Prostate gland (tissue), 2 donors: ENCODE results near the gene NLRP9. TPM values are rescaled to one million over a fixed set of nuclear protein-coding genes. Genes with fewer than 3 reads are reported as not detected.
"Not testable (repeated sequence)": the region's sequence is repeated elsewhere in the genome, so short reads cannot be mapped to it uniquely, and the experiment has no call there.

Experiments used
- DNase-seq: peaks from one replicate; pipeline ENCODE4 v3.0.0-alpha.2; 2019; ENCODE audit warnings: low spot score
- H3K27ac ChIP-seq, 2 donors: fragments of 200-600 bp; sonication (generic); 2 replicates each; pipeline ENCODE4 v1.5.1; 2017 to 2019
- H3K27me3 ChIP-seq: fragments of 200-600 bp; sonication (generic); replicated peaks from 2 replicates; pipeline ENCODE4 v1.5.1; 2019; ENCODE audit not compliant: insufficient read depth
- H3K36me3 ChIP-seq, 2 donors: fragments of 200-600 bp; sonication (generic); 1 replicate in 1 of 2; 2 replicates in 1 of 2; pipeline versions ENCODE4 v1.5.1 to v1.8.1; 2017 to 2019
- H3K4me1 ChIP-seq: fragments of 200-600 bp; sonication (generic); replicated peaks from 2 replicates; pipeline ENCODE4 v1.5.1; 2019
- H3K4me3 ChIP-seq, 2 donors: fragments of 200-600 bp; sonication (generic); 2 replicates each; pipeline ENCODE4 v1.5.1; 2017 to 2019
- H3K9me3 ChIP-seq: fragments of 200-600 bp; sonication (generic); 2 replicates; pipeline ENCODE4 v1.5.1; 2017
- CTCF ChIP-seq, 4 experiments: fragments of 200-600 bp in 2 of 4; fragments of 450-650 bp in 2 of 4; sonication (generic) in 2 of 4; IDR thresholded peaks; 1 replicate in 3 of 4; 2 replicates in 1 of 4; pipeline ENCODE4 v1.5.1; 2016 to 2019; ENCODE audit warnings: antibody characterized with exemption in 4 of 4, mild to moderate bottlenecking in 2 of 4, moderate library complexity in 2 of 4
- POLR2A ChIP-seq: fragments of 450-650 bp; IDR thresholded peaks from one replicate; pipeline ENCODE4 v1.6.1; 2016; ENCODE audit warnings: antibody characterized with exemption, mild to moderate bottlenecking
- POLR2AphosphoS5 ChIP-seq: sonication (generic); formaldehyde crosslinking; IDR thresholded peaks from one replicate; pipeline ENCODE4 v1.6.1; 2017; ENCODE audit warnings: antibody characterized with exemption
- WGBS: methylation state at CpG from one replicate; pipeline ENCODE4 v1.1.5; 2018; 5-methylcytosine and 5-hydroxymethylcytosine counted together
- intact Hi-C: fragments of 100-400 bp; cut with DNase I; formaldehyde crosslinking; loops from one replicate; pipeline ENCODE4 v1.14.2; 2022
- total RNA-seq, 2 donors: library from RNA; depleted of rRNA; stranded (reverse); fragments of >200 nt; gene quantifications; one replicate each; pipeline ENCODE4 v1.1.0, GENCODE V29; 2016

The NLRP9 gene
- total RNA-seq, 2 donors from 2014 or later, result 4.0 TPM; not detected in 1

GRCh38 chr19:55720801-55721200, 17.4 kb downstream of the NLRP9 start:
- no peak for TF ChIP-seq POLR2A
- TF ChIP-seq CTCF (IDR thresholded peaks at IDR 0.05), result no peak
- no peak for TF ChIP-seq POLR2AphosphoS5

GRCh38 chr19:55720214-55720746, 17.9 kb downstream of the NLRP9 start:
- no peaks in the 10 kb centered on the region for H3K27me3 ChIP-seq
- H3K9me3 ChIP-seq, result no peaks in the 10 kb centered on the region
- H3K36me3 ChIP-seq, result no peaks in the 10 kb centered on the region
- no peak for DNase-seq
- TF ChIP-seq POLR2A, result no peak
- no peak for TF ChIP-seq POLR2AphosphoS5
- TF ChIP-seq CTCF (IDR thresholded peaks at IDR 0.05), result no peak
- H3K27ac ChIP-seq, result no peak overlapping the region
- no peaks in the 10 kb centered on the region for H3K4me1 ChIP-seq
- no peak overlapping the region for H3K4me3 ChIP-seq
- intact Hi-C loops, result no loop called here
- 68% methylated on average over 5 of the region's 5 CpGs for WGBS

More at GRCh38 chr19:55720801-55721200, 17.4 kb downstream of the NLRP9 start:
- no peak for DNase-seq
- no peaks in the 10 kb centered on the region for H3K27me3 ChIP-seq
- H3K4me3 ChIP-seq, result no peak overlapping the region
- H3K9me3 ChIP-seq, result no peaks in the 10 kb centered on the region
- intact Hi-C loops, result no loop called here
- no peaks in the 10 kb centered on the region for H3K4me1 ChIP-seq
- WGBS, result 89% methylated on average over 3 of the region's 3 CpGs
- H3K36me3 ChIP-seq, result no peaks in the 10 kb centered on the region
- no peak overlapping the region for H3K27ac ChIP-seq

- H3K27ac ChIP-seq, H3K4me3 ChIP-seq, H3K9me3 ChIP-seq, H3K4me1 ChIP-seq, H3K27me3 ChIP-seq, intact Hi-C loops, DNase-seq, H3K36me3 ChIP-seq: not testable (repeated sequence)
- WGBS, result 17% methylated on average over 13 of the region's 13 CpGs
Observed at GRCh38 chr19:55717879-55718711, 20.1 kb downstream of the NLRP9 start.

DNA sequence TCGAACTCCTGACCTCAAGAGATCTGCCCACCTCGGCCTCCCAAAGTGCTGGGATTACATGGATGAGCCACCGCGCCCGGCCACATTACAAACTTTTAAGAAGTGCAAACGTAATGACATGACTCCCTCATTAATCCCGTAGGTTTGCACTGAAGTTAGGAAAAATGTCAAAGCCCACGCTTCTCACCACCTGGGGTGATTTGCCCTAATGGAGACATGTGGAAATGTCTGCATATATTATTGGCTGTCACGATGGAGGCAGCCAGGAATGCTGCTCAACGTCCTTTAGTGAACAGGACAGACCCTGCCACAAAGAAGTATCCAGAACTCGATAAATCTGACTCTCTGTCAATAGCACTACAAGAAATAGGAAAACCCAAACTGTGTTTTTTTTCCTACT, 21.0 kb downstream of the NLRP9 start:
- Histone ChIP-seq H3K36me3 (no peaks in the 10 kb centered on the region), H3K9me3 (no peaks in the 10 kb centered on the region), H3K4me1 (no peaks in the 10 kb centered on the region), H3K27me3 (no peaks in the 10 kb centered on the region), H3K4me3 (no peak overlapping the region), H3K27ac (no peak overlapping the region)
- intact Hi-C loops, result no loop called here
- 65% methylated on average over 11 of the region's 11 CpGs for WGBS
- no peak for DNase-seq
- TF ChIP-seq POLR2A (no peak), POLR2AphosphoS5 (no peak), CTCF (IDR thresholded peaks at IDR 0.05) (no peak)

DNA sequence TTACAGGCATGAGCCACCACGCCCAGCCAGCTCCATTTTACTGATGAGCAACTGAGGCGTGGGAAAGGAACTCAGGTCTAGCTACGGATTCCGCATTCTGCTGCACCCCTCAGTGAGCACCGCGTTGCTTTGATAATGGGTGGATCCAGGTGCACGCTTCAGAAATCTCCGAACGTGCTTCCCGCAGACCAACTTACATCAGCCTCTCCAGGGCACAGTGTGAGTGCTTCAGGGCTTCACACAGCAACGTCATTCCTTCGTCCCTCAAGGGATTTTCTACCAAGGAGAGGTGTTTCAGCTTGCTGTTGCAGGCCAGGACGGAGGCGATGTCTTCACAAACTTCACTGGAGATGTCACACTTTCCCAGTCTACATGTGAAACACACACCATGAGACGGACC, 21.7 kb downstream of the NLRP9 start:
- WGBS, result 85% methylated on average over 15 of the region's 15 CpGs
- no peak for DNase-seq
- intact Hi-C loops, result no loop called here

More for the DNA sequence above, 21.7 kb downstream of the NLRP9 start:
- Histone ChIP-seq H3K27ac (no peak overlapping the region), H3K4me3 (no peak overlapping the region), H3K9me3 (no peaks in the 10 kb centered on the region), H3K36me3 (no peaks in the 10 kb centered on the region), H3K4me1 (no peaks in the 10 kb centered on the region), H3K27me3 (no peaks in the 10 kb centered on the region)
- TF ChIP-seq POLR2A, result no peak
- no peak for TF ChIP-seq POLR2AphosphoS5
- no peak for TF ChIP-seq CTCF (IDR thresholded peaks at IDR 0.05)
